Measurements from ENCODE around the gene NGDN.

NGDN gene

DNA sequence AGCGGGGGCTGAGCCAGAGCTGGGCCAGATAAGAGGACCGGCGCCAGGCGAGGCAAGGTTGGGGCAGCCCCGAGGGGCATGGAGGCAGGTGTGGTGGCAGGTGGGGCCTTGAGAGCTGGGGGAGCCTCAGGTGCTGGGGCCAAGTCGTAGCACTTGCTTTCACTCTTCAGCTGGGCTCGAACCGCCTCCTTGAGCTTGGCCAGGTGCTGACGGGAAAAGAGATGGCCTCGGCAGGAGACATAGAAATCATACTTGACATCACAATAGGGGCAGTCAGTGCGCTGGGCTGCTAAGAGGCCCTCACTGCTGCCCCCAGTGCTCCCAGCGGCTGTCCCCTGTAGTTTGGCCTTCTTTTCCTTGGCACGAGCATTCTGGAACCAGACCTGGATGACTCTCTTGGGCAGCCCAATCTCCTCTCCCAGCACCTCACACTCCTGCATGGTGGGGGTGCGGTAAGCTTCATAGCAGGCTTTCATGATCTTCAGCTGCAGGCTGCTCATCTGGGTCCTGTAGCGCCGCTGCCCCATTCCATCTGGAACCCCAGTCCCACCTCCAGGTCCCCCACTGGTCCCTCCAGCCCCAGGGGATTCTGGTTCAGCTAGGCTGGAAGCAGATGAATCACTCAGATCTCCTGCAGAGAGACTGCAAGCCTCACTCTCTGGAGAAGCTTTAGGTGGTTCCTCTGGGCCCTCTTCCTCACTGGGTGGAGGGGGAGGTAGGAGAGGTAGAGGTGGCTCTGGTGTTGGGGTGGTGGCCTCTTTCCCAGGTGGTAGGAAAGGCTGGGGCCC, 53.9 kb downstream of the NGDN start:
- no peak for DNase-seq

- no peak for DNase-seq
These were observed 55.5 kb downstream of the NGDN start for GRCh38 chr14:23524954-23525353.

DNA sequence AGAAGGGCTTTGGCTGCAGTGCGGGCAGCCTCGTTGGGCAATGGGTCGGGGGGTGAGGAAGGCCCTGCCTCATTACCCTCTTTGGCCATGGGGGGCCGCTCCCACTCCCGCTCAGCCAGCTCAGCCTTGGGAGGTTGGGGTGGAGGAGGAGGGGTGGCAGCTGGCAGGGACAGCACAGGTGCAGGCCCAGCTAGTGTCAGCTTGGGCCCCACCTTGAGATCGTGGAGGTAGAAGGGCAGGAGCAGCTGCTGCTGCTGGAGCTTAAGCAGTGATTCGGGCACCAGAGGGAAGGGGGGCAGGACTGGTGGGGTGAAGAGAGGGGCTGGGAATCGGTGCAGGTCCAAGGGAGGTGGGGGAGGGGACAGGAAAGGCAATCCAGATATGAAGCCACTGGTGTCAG, 56.1 kb downstream of the NGDN start:
- DNase-seq: no peak

Measured in activated T-cell treated with anti-CD3 and anti-CD28 coated beads for 4 hours (primary cell).